Kidney epithelial cell (primary cell): ENCODE results near the gene CPLX1. TPM values are rescaled to one million over a fixed set of nuclear protein-coding genes. Genes with fewer than 3 reads are reported as not detected.
"Not testable (repeated sequence)": the region's sequence is repeated elsewhere in the genome, so short reads cannot be mapped to it uniquely, and the experiment has no call there.

ENCODE experiments used
- DNase-seq: peaks from one replicate; pipeline ENCODE4 v3.0.0-alpha.2; 2010; ENCODE audit warnings: low read depth
- H3K27me3 ChIP-seq: 2 replicates; pipeline ENCODE4 v1.6.0; 2011; ENCODE audit warnings: low read length; ENCODE audit not compliant: control insufficient read depth, insufficient read depth
- H3K36me3 ChIP-seq: 2 replicates; pipeline ENCODE4 v1.5.1; 2011; ENCODE audit warnings: low read length; ENCODE audit not compliant: control insufficient read depth, insufficient read depth
- H3K4me3 ChIP-seq: 2 replicates; pipeline ENCODE4 v1.5.1; 2011; ENCODE audit warnings: low read depth, mild to moderate bottlenecking, control low read depth, low read length
- CTCF ChIP-seq: IDR thresholded peaks from 2 replicates; pipeline ENCODE4 v1.5.1; 2011; ENCODE audit warnings: mild to moderate bottlenecking, moderate library complexity, low read length, control low read depth, inconsistent platforms; ENCODE audit not compliant: insufficient read depth, poor library complexity, severe bottlenecking
- total RNA-seq: library from RNA; depleted of rRNA; stranded (reverse); fragments of >200 nt; gene quantifications from 2 replicates; pipeline ENCODE4 v1.2.3, GENCODE V29; 2015

The CPLX1 gene
- total RNA-seq, 1 donor from 2014 or later = 0.17 TPM

- peaks cover 1% of the 10 kb centered on the region for H3K36me3 ChIP-seq
- no peaks in the 10 kb centered on the region for H3K27me3 ChIP-seq
- no peak for DNase-seq
- H3K4me3 ChIP-seq = no peak overlapping the region
- TF ChIP-seq CTCF = no peak
These were observed 85.9 kb downstream of the CPLX1 start for GRCh38 chr4:740011-740410.

DNA sequence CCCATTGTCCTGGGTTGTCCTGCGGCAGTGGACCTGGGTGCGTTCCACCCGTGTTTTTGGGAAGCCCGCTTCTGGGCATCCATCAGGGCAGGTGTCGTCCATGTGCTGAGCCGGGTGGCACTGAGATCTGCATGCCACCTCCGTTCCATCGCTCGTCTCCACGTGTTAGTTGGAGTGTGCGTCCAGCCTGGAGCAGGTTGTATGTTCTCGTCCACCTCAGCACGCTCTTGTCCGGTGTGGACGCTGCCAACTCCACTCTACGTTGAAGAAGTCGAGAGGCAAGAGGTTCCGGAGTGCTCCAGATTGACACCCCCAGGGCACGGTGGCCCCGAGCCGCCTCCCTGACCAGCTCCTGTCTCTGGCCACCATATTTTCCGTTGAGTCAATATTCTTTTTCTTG, 86.4 kb downstream of the CPLX1 start:
- Histone ChIP-seq H3K36me3 (peaks cover 1% of the 10 kb centered on the region), H3K27me3 (no peaks in the 10 kb centered on the region), H3K4me3 (no peak overlapping the region)
- no peak for DNase-seq
- no peak for TF ChIP-seq CTCF

DNA sequence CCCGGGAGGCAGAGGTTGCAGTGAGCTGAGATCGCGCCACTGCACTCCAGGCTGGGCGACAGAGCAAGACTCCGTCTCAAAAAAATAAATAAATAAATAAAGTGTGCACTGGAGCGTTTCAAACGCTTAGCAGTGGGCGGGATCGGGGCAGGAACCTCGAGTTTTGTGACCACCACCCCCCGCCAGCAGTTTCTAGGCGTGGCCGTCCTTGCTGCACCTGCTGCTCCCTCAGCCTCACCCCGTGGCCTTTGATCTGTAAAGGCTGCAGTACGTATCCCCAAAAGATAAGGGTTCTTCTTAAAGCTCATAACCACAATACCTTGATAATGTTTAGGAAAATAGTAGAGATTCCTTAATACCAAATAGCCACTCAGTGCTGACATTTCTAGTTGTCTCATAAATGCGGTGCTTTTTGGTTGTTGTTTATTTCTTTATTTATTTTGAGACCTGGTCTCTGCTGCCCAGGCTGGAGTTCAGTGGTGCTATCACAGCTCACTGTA, 87.1 kb downstream of the CPLX1 start:
- no peak overlapping the region for H3K4me3 ChIP-seq
- no peak for DNase-seq
- H3K36me3 ChIP-seq = peaks cover 1% of the 10 kb centered on the region
- TF ChIP-seq CTCF = no peak
- H3K27me3 ChIP-seq = no peaks in the 10 kb centered on the region

DNA sequence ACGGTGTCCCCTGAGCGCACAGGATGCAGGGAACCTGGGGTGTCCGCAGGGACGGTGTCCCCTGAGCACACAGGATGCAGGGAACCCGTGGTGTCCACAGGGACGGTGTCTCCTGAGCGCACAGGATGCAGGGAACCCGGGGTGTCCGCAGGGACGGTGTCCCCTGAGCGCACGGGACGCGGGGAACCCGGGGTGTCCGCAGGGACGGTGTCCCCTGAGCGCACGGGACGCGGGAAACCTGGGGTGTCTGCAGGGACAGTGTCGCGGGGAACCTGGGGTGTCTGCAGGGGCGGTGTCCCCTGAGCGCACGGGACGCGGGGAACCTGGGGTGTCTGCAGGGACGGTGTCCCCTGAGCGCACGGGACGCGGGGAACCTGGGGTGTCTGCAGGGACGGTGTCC, 89.4 kb downstream of the CPLX1 start:
- H3K4me3 ChIP-seq, H3K36me3 ChIP-seq, DNase-seq, H3K27me3 ChIP-seq: not testable (repeated sequence)

- TF ChIP-seq CTCF = no peak
These were observed 90.3 kb downstream of the CPLX1 start for GRCh38 chr4:735583-735982.

More at GRCh38 chr4:735583-735982, 90.3 kb downstream of the CPLX1 start:
- Histone ChIP-seq H3K4me3 (no peak overlapping the region), H3K36me3 (peaks cover 4% of the 10 kb centered on the region), H3K27me3 (no peaks in the 10 kb centered on the region)
- no peak for DNase-seq

Other genes starting within 250 kb of the CPLX1 start
- gene TMEM271, start 249.8 kb downstream of the CPLX1 start, total RNA-seq = not detected in 2 replicates
- gene PDE6B, start 200.6 kb downstream of the CPLX1 start, total RNA-seq = 17.1 and 19.7 TPM in 2 replicates
- gene ATP5ME, start 151.9 kb downstream of the CPLX1 start, total RNA-seq = 116 and 182 TPM in 2 replicates
- 7.8 and 7.9 TPM in 2 replicates for gene MYL5, start 151.6 kb downstream of the CPLX1 start, total RNA-seq
- gene SLC49A3, start 137.0 kb downstream of the CPLX1 start, total RNA-seq = 3.4 and 3.7 TPM in 2 replicates
- gene PCGF3, start 120.3 kb downstream of the CPLX1 start, total RNA-seq = 49.6 and 58.5 TPM in 2 replicates
- 105 and 131 TPM in 2 replicates for gene GAK, start 106.2 kb upstream of the CPLX1 start, total RNA-seq
- gene TMEM175, start 106.3 kb upstream of the CPLX1 start, total RNA-seq = 16.0 and 20.5 TPM in 2 replicates
- gene DGKQ, start 147.4 kb upstream of the CPLX1 start, total RNA-seq = 14.8 and 17.3 TPM in 2 replicates
- 7.1 and 18.1 TPM in 2 replicates for gene IDUA, start 160.9 kb upstream of the CPLX1 start, total RNA-seq
- gene SLC26A1, start 167.3 kb upstream of the CPLX1 start, total RNA-seq = 0.38 and 0.96 TPM in 2 replicates
- 39.2 and 41.9 TPM in 2 replicates for gene FGFRL1, start 185.5 kb upstream of the CPLX1 start, total RNA-seq